ENCODE data around the gene JADE2. TPM values are rescaled to one million over a fixed set of nuclear protein-coding genes. Genes with fewer than 3 reads are reported as not detected.

JADE2 gene
- total RNA-seq, 2 donors from 2014 or later: 24.1 to 33.3 TPM

DNA sequence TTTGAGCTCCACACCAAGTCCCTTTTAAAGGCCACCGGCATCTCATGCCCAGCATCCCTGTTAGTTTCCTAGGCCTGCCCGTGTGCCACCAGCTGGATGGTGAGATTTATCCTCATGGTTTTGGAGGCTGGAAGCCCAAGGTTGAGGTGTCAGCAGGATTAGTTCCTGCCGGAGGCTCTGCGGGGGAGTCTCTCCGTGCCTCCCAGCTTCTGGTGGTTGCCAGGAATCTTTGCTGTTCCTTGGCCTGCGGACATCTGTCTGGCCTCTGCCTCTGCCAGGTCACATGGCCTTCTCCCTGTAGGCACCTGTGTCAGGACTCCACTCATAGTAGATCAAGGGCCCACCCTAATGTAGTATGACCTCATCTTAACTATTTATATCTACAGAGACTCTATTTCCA lies 45.4 kb downstream of the JADE2 start:
- peaks cover 3% of the 10 kb centered on the region for H3K4me1 ChIP-seq
- no peak overlapping the region for H3K9ac ChIP-seq (ENCODE audit: low read depth in 2 of 2, low read length in 2 of 2)
- peaks cover 22% of the 10 kb centered on the region for H3K36me3 ChIP-seq
- H3K4me3 ChIP-seq: no peak overlapping the region
- DNase-seq: no peak
- H3K9me3 ChIP-seq: no peaks in the 10 kb centered on the region
- intact Hi-C loops (cut with DNase I): loop anchor here (10.0 kb wide), 1 partner anchor 166 kb away; no protein-coding TSS in a partner anchor
- TF ChIP-seq, protein P1, sequence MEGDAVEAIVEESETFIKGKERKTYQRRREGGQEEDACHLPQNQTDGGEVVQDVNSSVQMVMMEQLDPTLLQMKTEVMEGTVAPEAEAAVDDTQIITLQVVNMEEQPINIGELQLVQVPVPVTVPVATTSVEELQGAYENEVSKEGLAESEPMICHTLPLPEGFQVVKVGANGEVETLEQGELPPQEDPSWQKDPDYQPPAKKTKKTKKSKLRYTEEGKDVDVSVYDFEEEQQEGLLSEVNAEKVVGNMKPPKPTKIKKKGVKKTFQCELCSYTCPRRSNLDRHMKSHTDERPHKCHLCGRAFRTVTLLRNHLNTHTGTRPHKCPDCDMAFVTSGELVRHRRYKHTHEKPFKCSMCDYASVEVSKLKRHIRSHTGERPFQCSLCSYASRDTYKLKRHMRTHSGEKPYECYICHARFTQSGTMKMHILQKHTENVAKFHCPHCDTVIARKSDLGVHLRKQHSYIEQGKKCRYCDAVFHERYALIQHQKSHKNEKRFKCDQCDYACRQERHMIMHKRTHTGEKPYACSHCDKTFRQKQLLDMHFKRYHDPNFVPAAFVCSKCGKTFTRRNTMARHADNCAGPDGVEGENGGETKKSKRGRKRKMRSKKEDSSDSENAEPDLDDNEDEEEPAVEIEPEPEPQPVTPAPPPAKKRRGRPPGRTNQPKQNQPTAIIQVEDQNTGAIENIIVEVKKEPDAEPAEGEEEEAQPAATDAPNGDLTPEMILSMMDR (IDR thresholded peaks at IDR 0.05): no peak
- no peaks in the 10 kb centered on the region for H3K27me3 ChIP-seq
- no peak overlapping the region for H3K27ac ChIP-seq

DNA sequence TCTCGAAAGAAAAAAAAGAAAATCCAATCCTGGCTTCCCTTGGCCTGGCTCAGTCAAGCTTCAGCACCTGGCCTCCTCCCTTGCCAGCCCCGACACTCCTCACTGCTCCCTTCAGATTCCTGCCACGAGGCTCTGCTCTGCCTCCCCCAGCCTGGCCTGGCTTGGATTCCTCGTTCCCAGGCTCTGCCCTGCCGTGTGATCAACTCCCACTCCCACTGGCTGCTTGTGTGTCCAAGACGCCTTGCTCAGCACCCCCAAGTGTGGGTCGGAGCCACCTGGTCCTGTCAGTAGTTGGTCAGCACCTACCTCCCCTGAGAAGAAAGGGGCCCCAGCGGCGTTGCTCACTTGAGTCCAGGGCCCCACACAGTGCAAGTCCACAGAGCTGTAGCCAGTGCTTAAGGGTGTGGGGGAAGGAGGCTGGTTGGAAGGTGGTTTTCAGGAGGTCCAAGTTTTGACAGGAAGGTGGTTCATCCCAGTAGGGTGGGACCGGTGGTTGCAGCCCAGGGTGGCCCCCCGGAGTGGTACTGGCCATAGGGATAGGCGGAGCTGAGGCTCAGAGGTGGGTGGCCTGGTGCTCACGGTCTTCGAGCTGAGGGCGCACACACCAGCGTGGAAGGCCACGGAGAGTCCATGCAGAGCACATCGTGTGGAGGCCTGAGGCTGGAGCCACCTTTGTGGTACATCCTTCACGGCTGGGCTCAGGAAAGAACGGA lies 46.4 kb downstream of the JADE2 start:
- H3K27ac ChIP-seq: no peak overlapping the region

DNA sequence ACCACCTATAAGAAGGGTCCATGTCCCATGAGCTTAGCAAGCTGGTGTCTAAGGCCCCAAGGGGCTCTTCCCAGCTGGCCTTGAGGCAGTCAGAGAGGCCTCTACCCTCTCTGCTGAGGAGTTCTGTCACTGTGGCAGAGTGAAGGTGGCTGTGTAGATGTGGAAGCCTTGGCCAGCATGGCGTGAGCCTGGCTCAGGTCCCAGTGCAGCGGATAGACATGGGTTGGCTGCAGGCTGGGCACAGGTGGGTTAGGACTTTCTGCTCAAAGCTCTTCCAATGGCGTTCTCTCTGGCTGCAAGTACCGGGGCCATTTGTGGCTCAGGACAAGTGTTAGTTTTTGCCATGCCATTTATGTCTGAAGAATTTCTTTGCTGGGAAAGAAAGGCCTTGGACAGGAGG lies 47.3 kb downstream of the JADE2 start:
- no peaks in the 10 kb centered on the region for H3K9me3 ChIP-seq
- H3K4me1 ChIP-seq: peaks cover 3% of the 10 kb centered on the region
- TF ChIP-seq, protein P1 (IDR thresholded peaks at IDR 0.05): no peak
- H3K4me3 ChIP-seq: no peak overlapping the region
- no peak overlapping the region for H3K9ac ChIP-seq (ENCODE audit: low read depth in 2 of 2, low read length in 2 of 2)
- H3K36me3 ChIP-seq: peaks cover 22% of the 10 kb centered on the region
- no peaks in the 10 kb centered on the region for H3K27me3 ChIP-seq
- no peak for DNase-seq
- intact Hi-C loops (cut with DNase I): loop anchor here (10.0 kb wide), 1 partner anchor 168 kb away; no protein-coding TSS in a partner anchor
- no peak overlapping the region for H3K27ac ChIP-seq

More for the DNA sequence above, 46.4 kb downstream of the JADE2 start:
- Histone ChIP-seq H3K4me1 (peaks cover 3% of the 10 kb centered on the region), H3K9ac (ENCODE audit: low read depth in 2 of 2, low read length in 2 of 2) (no peak overlapping the region), H3K27me3 (no peaks in the 10 kb centered on the region), H3K4me3 (no peak overlapping the region), H3K9me3 (no peaks in the 10 kb centered on the region), H3K36me3 (peaks cover 22% of the 10 kb centered on the region)
- intact Hi-C loops (cut with DNase I): loop anchor here (10.0 kb wide), 1 partner anchor 167 kb away; no protein-coding TSS in a partner anchor
- no peak for DNase-seq
- TF ChIP-seq, protein P1 (IDR thresholded peaks at IDR 0.05): no peak

DNA sequence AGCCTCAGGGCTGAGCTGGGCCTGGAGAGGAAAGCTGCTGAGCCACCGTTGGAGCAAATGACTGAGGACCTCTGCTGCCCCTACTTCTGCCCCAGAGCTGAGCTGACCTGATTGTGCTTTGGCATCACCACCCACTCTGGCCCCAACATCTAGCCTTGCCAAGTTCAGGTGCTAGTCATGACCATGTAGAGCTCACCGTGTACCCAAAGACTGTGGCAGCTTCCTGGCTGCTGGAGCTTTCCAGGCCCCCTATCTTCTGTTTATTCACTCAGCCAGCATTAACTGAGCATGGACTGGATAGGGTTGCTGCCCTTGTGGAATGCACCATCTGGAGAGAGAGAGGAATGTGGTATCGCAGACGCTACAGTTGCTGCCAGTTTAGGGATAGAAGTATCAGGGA lies 49.1 kb downstream of the JADE2 start:
- H3K4me3 ChIP-seq: no peak overlapping the region
- no peak overlapping the region for H3K9ac ChIP-seq (ENCODE audit: low read depth in 2 of 2, low read length in 2 of 2)
- H3K4me1 ChIP-seq: no peaks in the 10 kb centered on the region
- TF ChIP-seq, protein P1 (IDR thresholded peaks at IDR 0.05): no peak
- H3K27ac ChIP-seq: no peak overlapping the region
- DNase-seq: no peak
- peaks cover 29% of the 10 kb centered on the region for H3K36me3 ChIP-seq
- no peaks in the 10 kb centered on the region for H3K9me3 ChIP-seq
- H3K27me3 ChIP-seq: no peaks in the 10 kb centered on the region
- intact Hi-C loops (cut with DNase I): loop anchor here (10.0 kb wide), 1 partner anchor 170 kb away; no protein-coding TSS in a partner anchor

DNA sequence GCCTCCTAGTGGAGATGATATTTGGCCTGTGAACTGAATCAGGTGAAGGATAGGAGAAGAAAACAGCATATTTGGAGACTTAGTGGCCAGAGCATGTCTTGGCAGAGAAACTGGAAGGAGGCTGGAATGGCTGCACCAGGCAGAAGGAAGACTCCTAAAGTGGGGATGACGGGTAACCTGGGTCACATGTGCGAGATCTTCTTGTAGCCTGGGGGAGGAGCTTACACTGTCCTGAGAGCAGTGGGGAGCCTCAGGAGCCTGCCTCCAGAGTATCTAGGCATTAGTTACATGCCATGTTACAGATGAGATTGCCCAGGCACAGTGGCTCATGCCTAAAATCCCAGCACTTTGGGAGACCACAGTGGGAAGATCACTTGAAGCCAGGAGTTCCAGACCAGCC lies 49.8 kb downstream of the JADE2 start:
- H3K9me3 ChIP-seq: no peaks in the 10 kb centered on the region
- intact Hi-C loops (cut with DNase I): loop anchor here (5.0 to 10.0 kb wide), 3 partner anchors 48 to 268 kb away; partner anchors contain the start of gene JADE2

More for the DNA sequence above, 49.8 kb downstream of the JADE2 start:
- Histone ChIP-seq H3K4me1 (no peaks in the 10 kb centered on the region), H3K36me3 (peaks cover 33% of the 10 kb centered on the region), H3K9ac (ENCODE audit: low read depth in 2 of 2, low read length in 2 of 2) (no peak overlapping the region), H3K27me3 (no peaks in the 10 kb centered on the region), H3K4me3 (no peak overlapping the region), H3K27ac (no peak overlapping the region)
- TF ChIP-seq, protein P1 (IDR thresholded peaks at IDR 0.05): no peak
- no peak for DNase-seq
